HepG2 (cell line): ENCODE results near the gene RPL35A. TPM values are rescaled to one million over a fixed set of nuclear protein-coding genes. Genes with fewer than 3 reads are reported as not detected.

ENCODE experiments used
- AHR ChIP-seq: IDR thresholded peaks from 2 replicates; pipeline ENCODE4 v1.6.1; 2018; ENCODE audit warnings: missing genetic modification reagents, missing compliant biosample characterization
- CBFB ChIP-seq: sonication (generic); formaldehyde crosslinking; IDR thresholded peaks from 2 replicates; pipeline ENCODE4 v1.4.0; 2020; ENCODE audit warnings: missing genetic modification reagents
- EHMT2 ChIP-seq: fragments of 200-600 bp; sonication (generic); IDR thresholded peaks from 2 replicates; pipeline ENCODE4 v1.7.0; 2017; ENCODE audit warnings: antibody characterized with exemption, low read depth, low read length, borderline replicate concordance
- IKZF1 ChIP-seq: fragments of 450-650 bp; IDR thresholded peaks from 2 replicates; pipeline ENCODE4 v1.7.1; 2016
- MIER3 ChIP-seq: IDR thresholded peaks from 2 replicates; pipeline ENCODE4 v1.6.1; 2016; ENCODE audit warnings: missing compliant biosample characterization, borderline replicate concordance
- NFYC ChIP-seq: IDR thresholded peaks from 2 replicates; pipeline ENCODE4 v1.6.1; 2016; ENCODE audit warnings: missing genetic modification reagents, missing compliant biosample characterization
- PHF5A ChIP-seq: IDR thresholded peaks from one replicate; pipeline ENCODE4 v1.6.1; 2018; ENCODE audit warnings: low read depth, missing genetic modification reagents; ENCODE audit not compliant: unreplicated experiment
- SNAI1 ChIP-seq: sonication (generic); formaldehyde crosslinking; IDR thresholded peaks from 2 replicates; pipeline ENCODE4 v1.5.0; 2020; ENCODE audit warnings: mild to moderate bottlenecking, missing genetic modification reagents, borderline replicate concordance
- SPEN ChIP-seq: sonication (generic); formaldehyde crosslinking; IDR thresholded peaks from 2 replicates; pipeline ENCODE4 v1.5.1; 2020; ENCODE audit warnings: low read depth, mild to moderate bottlenecking, missing genetic modification reagents
- ZFP37 ChIP-seq: sonication (generic); formaldehyde crosslinking; IDR thresholded peaks from 2 replicates; pipeline ENCODE4 v1.4.0; 2020; ENCODE audit warnings: missing genetic modification reagents, borderline replicate concordance
- ZNF143 ChIP-seq: sonication (generic); formaldehyde crosslinking; IDR thresholded peaks from 2 replicates; pipeline ENCODE4 v1.4.0; 2020; ENCODE audit warnings: missing genetic modification reagents
- ZNF33A ChIP-seq: sonication (generic); formaldehyde crosslinking; IDR thresholded peaks from 2 replicates; pipeline ENCODE4 v1.5.1; 2020; ENCODE audit warnings: missing genetic modification reagents, mild to moderate bottlenecking, moderate library complexity, borderline replicate concordance
- ZNF614 ChIP-seq: IDR thresholded peaks from 2 replicates; pipeline ENCODE4 v1.6.1; 2018; ENCODE audit warnings: missing biosample characterization, missing genetic modification reagents, inconsistent platforms, borderline replicate concordance
- ZNF709 ChIP-seq: sonication (generic); formaldehyde crosslinking; IDR thresholded peaks from 2 replicates; pipeline ENCODE4 v1.5.0; 2020; ENCODE audit warnings: mild to moderate bottlenecking, missing genetic modification reagents
- ZNF737 ChIP-seq: sonication (generic); formaldehyde crosslinking; IDR thresholded peaks from 2 replicates; pipeline ENCODE4 v1.5.0; 2020; ENCODE audit warnings: missing genetic modification reagents, mild to moderate bottlenecking, borderline replicate concordance
- ZNF780A ChIP-seq: sonication (generic); formaldehyde crosslinking; IDR thresholded peaks from 2 replicates; pipeline ENCODE4 v1.8.0; 2022; ENCODE audit warnings: mild to moderate bottlenecking, missing genetic modification reagents, moderate library complexity
- polyA plus RNA-seq, 8 experiments: library from polyadenylated mRNA; depleted of rRNA in 3 of 8; stranded (reverse) in 7 of 8; unstranded in 1 of 8; fragments of >200 nt; fragmentation: Illumina TruSeq in 4 of 8; extraction: Trizol in 4 of 8; gene quantifications; 2 replicates each; pipeline versions ENCODE4 v1.2.1 to v1.2.3, GENCODE V29; 2011 to 2016; ENCODE audit warnings: low read depth in 4 of 8, missing spikeins in 1 of 8, mixed read lengths in 1 of 8; ENCODE audit not compliant: insufficient read depth in 1 of 8
- total RNA-seq, 5 experiments: library from RNA; depleted of rRNA; stranded (reverse); fragments of >200 nt; fragmentation: Illumina TruSeq; extraction: Trizol; gene quantifications; 2 replicates each; pipeline ENCODE4 v1.2.3, GENCODE V29; 2016; ENCODE audit warnings: low read depth in 1 of 5
- TF ChIP-seq, protein P1 (sequence below): sonication (generic); formaldehyde crosslinking; IDR thresholded peaks from 2 replicates; pipeline ENCODE4 v1.4.0; 2020; ENCODE audit warnings: mild to moderate bottlenecking, missing genetic modification reagents
- TF ChIP-seq, protein P2 (sequence below): sonication (generic); formaldehyde crosslinking; IDR thresholded peaks from 2 replicates; pipeline ENCODE4 v1.4.0; 2020; ENCODE audit warnings: missing genetic modification reagents

The RPL35A gene
- total and polyA plus RNA-seq, 2 of the 13 experiments (the other 11 are each of a cell fraction or from before 2014, with no cell fraction given) = 1,001 to 1,582 TPM

DNA sequence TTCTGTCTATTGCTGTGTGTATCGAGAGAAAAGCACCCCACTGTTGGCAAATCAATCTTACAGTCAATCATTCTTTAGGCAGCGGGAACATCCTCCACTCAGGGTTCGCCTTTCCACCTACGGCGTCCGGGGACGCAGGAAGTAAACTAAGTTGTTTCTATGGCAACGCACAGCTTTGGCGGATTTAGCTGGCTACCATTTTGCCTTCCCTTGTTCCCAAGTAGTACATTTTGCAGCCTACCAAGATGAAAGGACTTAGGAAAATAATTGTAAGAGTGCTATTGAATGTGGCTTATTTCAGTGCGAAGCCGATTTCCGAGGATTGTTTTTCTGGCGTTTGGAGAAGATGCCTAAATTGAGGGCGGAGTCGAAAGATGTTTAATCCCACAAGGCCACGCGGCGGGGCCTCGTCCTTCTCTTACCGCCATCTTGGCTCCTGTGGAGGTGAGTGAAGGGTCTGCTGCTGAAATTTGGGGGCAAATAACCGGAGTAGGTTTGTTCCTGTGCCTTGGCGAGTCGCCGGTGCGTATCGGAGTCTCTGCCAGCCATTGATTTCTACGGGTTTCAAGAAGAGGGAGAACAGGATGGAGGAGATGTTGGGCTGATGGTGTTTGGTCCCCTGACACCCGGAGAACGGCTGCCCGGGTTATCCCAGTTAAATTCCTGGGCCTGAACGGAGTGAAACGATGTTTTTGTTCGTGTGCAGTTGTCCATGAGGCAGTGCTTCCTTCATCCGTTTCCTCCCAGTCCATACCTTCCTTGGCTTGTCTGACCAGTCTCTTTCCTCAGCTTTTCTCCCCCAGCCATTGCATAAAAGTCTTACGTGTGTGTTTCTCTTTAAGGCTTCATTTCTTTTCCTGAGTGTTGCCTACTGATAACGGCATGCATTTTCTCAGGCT is at the start of gene RPL35A (continued):
- TF ChIP-seq, protein P1, sequence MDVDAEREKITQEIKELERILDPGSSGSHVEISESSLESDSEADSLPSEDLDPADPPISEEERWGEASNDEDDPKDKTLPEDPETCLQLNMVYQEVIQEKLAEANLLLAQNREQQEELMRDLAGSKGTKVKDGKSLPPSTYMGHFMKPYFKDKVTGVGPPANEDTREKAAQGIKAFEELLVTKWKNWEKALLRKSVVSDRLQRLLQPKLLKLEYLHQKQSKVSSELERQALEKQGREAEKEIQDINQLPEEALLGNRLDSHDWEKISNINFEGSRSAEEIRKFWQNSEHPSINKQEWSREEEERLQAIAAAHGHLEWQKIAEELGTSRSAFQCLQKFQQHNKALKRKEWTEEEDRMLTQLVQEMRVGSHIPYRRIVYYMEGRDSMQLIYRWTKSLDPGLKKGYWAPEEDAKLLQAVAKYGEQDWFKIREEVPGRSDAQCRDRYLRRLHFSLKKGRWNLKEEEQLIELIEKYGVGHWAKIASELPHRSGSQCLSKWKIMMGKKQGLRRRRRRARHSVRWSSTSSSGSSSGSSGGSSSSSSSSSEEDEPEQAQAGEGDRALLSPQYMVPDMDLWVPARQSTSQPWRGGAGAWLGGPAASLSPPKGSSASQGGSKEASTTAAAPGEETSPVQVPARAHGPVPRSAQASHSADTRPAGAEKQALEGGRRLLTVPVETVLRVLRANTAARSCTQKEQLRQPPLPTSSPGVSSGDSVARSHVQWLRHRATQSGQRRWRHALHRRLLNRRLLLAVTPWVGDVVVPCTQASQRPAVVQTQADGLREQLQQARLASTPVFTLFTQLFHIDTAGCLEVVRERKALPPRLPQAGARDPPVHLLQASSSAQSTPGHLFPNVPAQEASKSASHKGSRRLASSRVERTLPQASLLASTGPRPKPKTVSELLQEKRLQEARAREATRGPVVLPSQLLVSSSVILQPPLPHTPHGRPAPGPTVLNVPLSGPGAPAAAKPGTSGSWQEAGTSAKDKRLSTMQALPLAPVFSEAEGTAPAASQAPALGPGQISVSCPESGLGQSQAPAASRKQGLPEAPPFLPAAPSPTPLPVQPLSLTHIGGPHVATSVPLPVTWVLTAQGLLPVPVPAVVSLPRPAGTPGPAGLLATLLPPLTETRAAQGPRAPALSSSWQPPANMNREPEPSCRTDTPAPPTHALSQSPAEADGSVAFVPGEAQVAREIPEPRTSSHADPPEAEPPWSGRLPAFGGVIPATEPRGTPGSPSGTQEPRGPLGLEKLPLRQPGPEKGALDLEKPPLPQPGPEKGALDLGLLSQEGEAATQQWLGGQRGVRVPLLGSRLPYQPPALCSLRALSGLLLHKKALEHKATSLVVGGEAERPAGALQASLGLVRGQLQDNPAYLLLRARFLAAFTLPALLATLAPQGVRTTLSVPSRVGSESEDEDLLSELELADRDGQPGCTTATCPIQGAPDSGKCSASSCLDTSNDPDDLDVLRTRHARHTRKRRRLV = peak; percentile 57; the same call in 1 of the 2 replicates
- TF ChIP-seq IKZF1 = no peak
- peak; percentile 84; the same call in 1 of the 2 replicates for TF ChIP-seq SNAI1 (CRISPR knock-in tag)
- TF ChIP-seq CBFB = peak; percentile 64; the same call in 1 of the 2 replicates
- TF ChIP-seq, protein P2, sequence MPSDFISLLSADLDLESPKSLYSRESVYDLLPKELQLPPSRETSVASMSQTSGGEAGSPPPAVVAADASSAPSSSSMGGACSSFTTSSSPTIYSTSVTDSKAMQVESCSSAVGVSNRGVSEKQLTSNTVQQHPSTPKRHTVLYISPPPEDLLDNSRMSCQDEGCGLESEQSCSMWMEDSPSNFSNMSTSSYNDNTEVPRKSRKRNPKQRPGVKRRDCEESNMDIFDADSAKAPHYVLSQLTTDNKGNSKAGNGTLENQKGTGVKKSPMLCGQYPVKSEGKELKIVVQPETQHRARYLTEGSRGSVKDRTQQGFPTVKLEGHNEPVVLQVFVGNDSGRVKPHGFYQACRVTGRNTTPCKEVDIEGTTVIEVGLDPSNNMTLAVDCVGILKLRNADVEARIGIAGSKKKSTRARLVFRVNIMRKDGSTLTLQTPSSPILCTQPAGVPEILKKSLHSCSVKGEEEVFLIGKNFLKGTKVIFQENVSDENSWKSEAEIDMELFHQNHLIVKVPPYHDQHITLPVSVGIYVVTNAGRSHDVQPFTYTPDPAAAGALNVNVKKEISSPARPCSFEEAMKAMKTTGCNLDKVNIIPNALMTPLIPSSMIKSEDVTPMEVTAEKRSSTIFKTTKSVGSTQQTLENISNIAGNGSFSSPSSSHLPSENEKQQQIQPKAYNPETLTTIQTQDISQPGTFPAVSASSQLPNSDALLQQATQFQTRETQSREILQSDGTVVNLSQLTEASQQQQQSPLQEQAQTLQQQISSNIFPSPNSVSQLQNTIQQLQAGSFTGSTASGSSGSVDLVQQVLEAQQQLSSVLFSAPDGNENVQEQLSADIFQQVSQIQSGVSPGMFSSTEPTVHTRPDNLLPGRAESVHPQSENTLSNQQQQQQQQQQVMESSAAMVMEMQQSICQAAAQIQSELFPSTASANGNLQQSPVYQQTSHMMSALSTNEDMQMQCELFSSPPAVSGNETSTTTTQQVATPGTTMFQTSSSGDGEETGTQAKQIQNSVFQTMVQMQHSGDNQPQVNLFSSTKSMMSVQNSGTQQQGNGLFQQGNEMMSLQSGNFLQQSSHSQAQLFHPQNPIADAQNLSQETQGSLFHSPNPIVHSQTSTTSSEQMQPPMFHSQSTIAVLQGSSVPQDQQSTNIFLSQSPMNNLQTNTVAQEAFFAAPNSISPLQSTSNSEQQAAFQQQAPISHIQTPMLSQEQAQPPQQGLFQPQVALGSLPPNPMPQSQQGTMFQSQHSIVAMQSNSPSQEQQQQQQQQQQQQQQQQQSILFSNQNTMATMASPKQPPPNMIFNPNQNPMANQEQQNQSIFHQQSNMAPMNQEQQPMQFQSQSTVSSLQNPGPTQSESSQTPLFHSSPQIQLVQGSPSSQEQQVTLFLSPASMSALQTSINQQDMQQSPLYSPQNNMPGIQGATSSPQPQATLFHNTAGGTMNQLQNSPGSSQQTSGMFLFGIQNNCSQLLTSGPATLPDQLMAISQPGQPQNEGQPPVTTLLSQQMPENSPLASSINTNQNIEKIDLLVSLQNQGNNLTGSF (CRISPR knock-in tag) = peak; percentile 29; the same call in 1 of the 2 replicates
- 0 out of 2 replicates have a peak, but pooled peaks have one; percentile 42 for TF ChIP-seq ZNF33A (CRISPR knock-in tag)
- TF ChIP-seq MIER3 = peak; percentile 69
- TF ChIP-seq ZNF614 (CRISPR knock-in tag) = peak; percentile 42; the same call in 1 of the 2 replicates
- TF ChIP-seq PHF5A (CRISPR knock-in tag) = no peak
- no peak; the same call in 1 of the 2 replicates for TF ChIP-seq ZNF737 (CRISPR knock-in tag)
- TF ChIP-seq AHR (CRISPR knock-in tag) = peak; percentile 77; the same call in 1 of the 2 replicates
- TF ChIP-seq ZFP37 (CRISPR knock-in tag) = peak; percentile 51; the same call in 1 of the 2 replicates
- TF ChIP-seq ZNF709 (CRISPR knock-in tag) = no peak
- peak; percentile 94; the same call in 1 of the 2 replicates for TF ChIP-seq SPEN
- 0 out of 2 replicates have a peak, but pooled peaks have one; percentile 10 for TF ChIP-seq EHMT2
- no peak for TF ChIP-seq ZNF780A
- peak; percentile 74 for TF ChIP-seq NFYC (CRISPR knock-in tag)
- TF ChIP-seq ZNF143 (CRISPR knock-in tag) = peak; percentile 92
